Suprapubic skin (tissue), 4 donors: Measurements from ENCODE around the gene ZNF521. TPM values are rescaled to one million over a fixed set of nuclear protein-coding genes. Genes with fewer than 3 reads are reported as not detected.

Source experiments
- DNase-seq, 2 donors: peaks; one replicate each; pipeline ENCODE4 v3.0.0-alpha.2; 2019; ENCODE audit warnings: low spot score in 2 of 2
- H3K27ac ChIP-seq: fragments of 200-600 bp; sonication (generic); one replicate; pipeline ENCODE4 v1.5.1; 2019
- H3K27me3 ChIP-seq: fragments of 200-600 bp; sonication (generic); one replicate; pipeline ENCODE4 v1.5.1; 2019
- H3K36me3 ChIP-seq: fragments of 200-600 bp; sonication (generic); one replicate; pipeline ENCODE4 v1.5.1; 2019
- H3K4me1 ChIP-seq: fragments of 200-600 bp; sonication (generic); one replicate; pipeline ENCODE4 v1.5.1; 2019
- H3K4me3 ChIP-seq: fragments of 200-600 bp; sonication (generic); one replicate; pipeline ENCODE4 v1.5.1; 2019; ENCODE audit warnings: mild to moderate bottlenecking
- H3K9me3 ChIP-seq: fragments of 200-600 bp; sonication (generic); one replicate; pipeline ENCODE4 v1.5.1; 2019
- EP300 ChIP-seq: sonication (generic); formaldehyde crosslinking; IDR thresholded peaks from one replicate; pipeline ENCODE4 v1.6.1; 2017; ENCODE audit warnings: antibody characterized with exemption
- POLR2A ChIP-seq, 2 donors: fragments of 450-650 bp; IDR thresholded peaks; one replicate each; pipeline ENCODE4 v1.6.1; 2017; ENCODE audit warnings: antibody characterized with exemption in 2 of 2, mild to moderate bottlenecking in 2 of 2, moderate library complexity in 2 of 2
- POLR2AphosphoS5 ChIP-seq, 3 donors: sonication (generic); formaldehyde crosslinking; IDR thresholded peaks; one replicate each; pipeline ENCODE4 v1.6.1; 2017; ENCODE audit warnings: antibody characterized with exemption in 3 of 3
- whole genome bisulfite sequencing: methylation state at CpG from one replicate; pipeline ENCODE4 v1.1.5; 2018; 5-methylcytosine and 5-hydroxymethylcytosine counted together
- total RNA-seq, 4 donors: library from RNA; depleted of rRNA; stranded (reverse); fragments of >200 nt; gene quantifications; one replicate each; pipeline ENCODE4 v1.1.0, GENCODE V29; 2016
- TF ChIP-seq, protein P1 (sequence below), 2 donors: fragments of 200-600 bp in 1 of 2; fragments of 450-650 bp in 1 of 2; sonication (generic) in 1 of 2; IDR thresholded peaks; one replicate each; pipeline ENCODE4 v1.5.1; 2016 to 2019; ENCODE audit warnings: antibody characterized with exemption in 2 of 2, mild to moderate bottlenecking in 1 of 2, moderate library complexity in 1 of 2

The ZNF521 gene
- total RNA-seq, 4 donors from 2014 or later: 6.4 to 13.2 (median 10.1) TPM

DNA sequence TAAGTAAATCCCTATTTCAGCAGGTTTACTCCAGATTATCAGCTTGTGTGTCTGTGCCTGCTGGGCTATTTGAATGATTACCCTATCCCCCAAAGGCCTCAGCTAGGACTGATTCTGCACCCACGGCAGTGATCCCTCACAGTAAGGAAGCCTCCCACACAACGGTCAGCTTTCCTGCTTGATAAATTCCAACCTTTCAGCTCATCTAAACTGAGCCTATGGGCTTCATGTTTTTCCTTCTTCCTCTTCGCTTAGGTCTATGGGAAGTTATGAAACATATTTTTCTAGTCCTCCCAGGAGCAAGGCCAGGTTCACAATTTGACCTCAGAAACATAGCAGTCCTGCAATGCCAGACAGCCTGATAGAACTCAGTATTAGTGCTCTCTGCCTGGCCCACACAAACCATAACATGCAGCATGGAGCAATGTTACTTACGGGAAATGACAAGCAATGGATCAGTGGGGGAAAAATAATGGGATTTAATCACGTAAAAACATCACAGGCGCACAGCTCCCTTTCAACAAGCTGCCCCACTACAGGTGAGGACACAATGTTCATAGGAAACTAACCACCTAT lies 170.9 kb downstream of the ZNF521 start:
- H3K4me1 ChIP-seq: no peaks in the 10 kb centered on the region
- WGBS: 83% methylated on average over 6 of the region's 6 CpGs

DNA sequence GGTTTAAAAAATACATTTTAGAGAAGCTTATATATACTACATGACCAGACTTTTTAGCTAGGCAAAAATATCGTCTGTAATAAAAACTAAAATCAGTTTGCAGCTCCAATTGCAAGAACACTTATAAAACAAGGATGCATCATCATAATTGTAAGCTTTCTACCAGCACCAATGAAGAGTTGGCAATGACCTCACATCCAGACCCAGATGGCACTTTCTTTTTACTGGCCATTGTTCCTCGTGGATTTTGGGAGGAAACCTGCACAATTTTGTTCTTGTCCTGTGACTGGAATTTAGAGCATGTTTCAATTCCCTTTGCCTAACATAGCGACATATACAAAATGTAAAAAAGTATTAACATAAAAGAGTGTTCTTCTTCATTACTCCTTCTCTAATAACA lies 174.3 kb downstream of the ZNF521 start:
- Histone ChIP-seq H3K4me1 (no peaks in the 10 kb centered on the region), H3K4me3 (no peak overlapping the region), H3K27ac (no peak overlapping the region), H3K27me3 (no peaks in the 10 kb centered on the region), H3K9me3 (no peaks in the 10 kb centered on the region), H3K36me3 (no peaks in the 10 kb centered on the region)
- no peak for DNase-seq
- TF ChIP-seq POLR2A (IDR thresholded peaks at IDR 0.05) (no peak), POLR2AphosphoS5 (IDR thresholded peaks at IDR 0.05) (no peak), EP300 (no peak)
- TF ChIP-seq, protein P1, sequence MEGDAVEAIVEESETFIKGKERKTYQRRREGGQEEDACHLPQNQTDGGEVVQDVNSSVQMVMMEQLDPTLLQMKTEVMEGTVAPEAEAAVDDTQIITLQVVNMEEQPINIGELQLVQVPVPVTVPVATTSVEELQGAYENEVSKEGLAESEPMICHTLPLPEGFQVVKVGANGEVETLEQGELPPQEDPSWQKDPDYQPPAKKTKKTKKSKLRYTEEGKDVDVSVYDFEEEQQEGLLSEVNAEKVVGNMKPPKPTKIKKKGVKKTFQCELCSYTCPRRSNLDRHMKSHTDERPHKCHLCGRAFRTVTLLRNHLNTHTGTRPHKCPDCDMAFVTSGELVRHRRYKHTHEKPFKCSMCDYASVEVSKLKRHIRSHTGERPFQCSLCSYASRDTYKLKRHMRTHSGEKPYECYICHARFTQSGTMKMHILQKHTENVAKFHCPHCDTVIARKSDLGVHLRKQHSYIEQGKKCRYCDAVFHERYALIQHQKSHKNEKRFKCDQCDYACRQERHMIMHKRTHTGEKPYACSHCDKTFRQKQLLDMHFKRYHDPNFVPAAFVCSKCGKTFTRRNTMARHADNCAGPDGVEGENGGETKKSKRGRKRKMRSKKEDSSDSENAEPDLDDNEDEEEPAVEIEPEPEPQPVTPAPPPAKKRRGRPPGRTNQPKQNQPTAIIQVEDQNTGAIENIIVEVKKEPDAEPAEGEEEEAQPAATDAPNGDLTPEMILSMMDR (IDR thresholded peaks at IDR 0.05): no peak
- WGBS: 64% methylated on average over 3 of the region's 3 CpGs

More for the DNA sequence above, 170.9 kb downstream of the ZNF521 start:
- Histone ChIP-seq H3K36me3 (no peaks in the 10 kb centered on the region), H3K4me3 (no peak overlapping the region), H3K9me3 (no peaks in the 10 kb centered on the region), H3K27me3 (no peaks in the 10 kb centered on the region), H3K27ac (no peak overlapping the region)
- no peak for TF ChIP-seq POLR2A (IDR thresholded peaks at IDR 0.05)
- no peak for TF ChIP-seq POLR2AphosphoS5 (IDR thresholded peaks at IDR 0.05)
- TF ChIP-seq EP300: no peak
- TF ChIP-seq, protein P1 (IDR thresholded peaks at IDR 0.05): no peak
- no peak for DNase-seq

DNA sequence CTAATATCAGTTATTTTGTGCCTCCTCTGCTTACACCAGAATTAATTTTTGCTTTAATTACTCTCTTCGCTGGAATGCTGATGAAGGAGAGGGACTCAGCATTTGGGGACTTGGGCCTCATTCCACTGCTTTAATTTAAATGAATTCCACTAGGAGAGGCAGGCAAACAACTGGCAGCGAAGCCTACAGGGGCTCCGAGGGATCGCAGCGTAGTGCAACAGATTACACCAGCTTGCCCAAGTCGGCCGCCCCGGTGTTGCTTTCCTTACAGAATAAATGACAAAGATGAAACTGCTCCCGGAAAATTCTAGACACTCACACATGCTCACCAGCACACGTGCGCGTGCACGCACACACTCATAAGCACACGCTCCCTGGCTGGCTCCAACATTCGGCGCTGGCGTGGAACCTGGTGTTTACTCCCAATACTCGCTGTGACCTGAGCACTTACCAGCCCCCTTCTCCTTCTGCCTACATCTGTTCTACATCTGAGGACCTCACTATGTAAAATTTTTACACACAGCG lies 175.4 kb downstream of the ZNF521 start:
- Histone ChIP-seq H3K4me3 (no peak overlapping the region), H3K9me3 (no peaks in the 10 kb centered on the region), H3K4me1 (no peaks in the 10 kb centered on the region), H3K36me3 (no peaks in the 10 kb centered on the region), H3K27ac (no peak overlapping the region), H3K27me3 (no peaks in the 10 kb centered on the region)
- TF ChIP-seq EP300: no peak
- no peak for TF ChIP-seq POLR2AphosphoS5 (IDR thresholded peaks at IDR 0.05)
- TF ChIP-seq, protein P1 (IDR thresholded peaks at IDR 0.05): no peak
- TF ChIP-seq POLR2A (IDR thresholded peaks at IDR 0.05): no peak
- WGBS: 89% methylated on average over 19 of the region's 19 CpGs
- DNase-seq: no peak

DNA sequence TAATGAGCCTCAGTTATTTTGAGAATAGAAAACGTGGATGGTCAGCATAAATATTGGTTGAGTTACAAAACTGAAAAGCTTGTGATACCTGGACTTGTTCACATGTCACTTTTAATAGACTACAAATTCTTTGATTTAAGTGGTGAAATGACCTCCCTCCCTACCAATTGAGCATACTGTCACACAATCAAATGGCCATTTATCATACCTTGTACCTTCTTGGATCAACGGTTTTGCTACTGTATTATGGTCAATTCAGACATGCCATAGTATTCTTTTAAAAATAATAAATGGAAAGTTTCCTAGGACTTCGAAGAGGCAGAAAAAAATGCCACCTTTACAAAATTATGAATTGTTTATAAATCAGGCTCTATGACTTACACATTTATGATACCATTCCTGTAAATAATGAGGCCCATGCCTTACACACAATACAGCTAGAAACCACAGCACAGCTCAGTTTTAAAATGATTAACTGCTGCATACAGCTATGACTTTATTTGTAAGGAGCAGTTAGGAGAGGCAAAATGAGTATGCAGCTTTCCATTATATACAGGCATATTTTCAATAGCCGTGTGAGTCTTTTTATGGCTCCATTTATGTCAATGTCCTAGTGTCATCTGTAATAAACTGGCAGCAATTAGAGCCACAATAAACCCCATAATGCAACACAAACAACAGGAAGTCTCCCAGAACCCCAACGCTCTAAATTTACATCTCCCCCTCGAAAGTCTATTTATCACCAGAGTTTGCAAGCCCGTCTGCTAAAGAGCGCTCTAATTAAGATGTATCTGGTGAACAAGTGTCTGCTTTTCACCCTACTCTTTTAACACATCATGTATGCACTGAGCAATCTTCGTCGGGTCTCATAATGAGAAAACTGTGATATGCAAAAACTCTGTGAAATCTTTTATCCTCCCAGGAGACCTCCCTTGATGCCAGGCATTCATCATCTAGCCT lies 176.1 kb downstream of the ZNF521 start:
- WGBS: 86% methylated on average over 10 of the region's 10 CpGs
- Histone ChIP-seq H3K4me1 (no peaks in the 10 kb centered on the region), H3K27ac (no peak overlapping the region), H3K4me3 (no peak overlapping the region), H3K27me3 (no peaks in the 10 kb centered on the region), H3K36me3 (no peaks in the 10 kb centered on the region), H3K9me3 (no peaks in the 10 kb centered on the region)
- no peak for DNase-seq
- TF ChIP-seq, protein P1 (IDR thresholded peaks at IDR 0.05): no peak
- TF ChIP-seq POLR2AphosphoS5 (IDR thresholded peaks at IDR 0.05) (no peak), POLR2A (IDR thresholded peaks at IDR 0.05) (no peak), EP300 (no peak)

DNA sequence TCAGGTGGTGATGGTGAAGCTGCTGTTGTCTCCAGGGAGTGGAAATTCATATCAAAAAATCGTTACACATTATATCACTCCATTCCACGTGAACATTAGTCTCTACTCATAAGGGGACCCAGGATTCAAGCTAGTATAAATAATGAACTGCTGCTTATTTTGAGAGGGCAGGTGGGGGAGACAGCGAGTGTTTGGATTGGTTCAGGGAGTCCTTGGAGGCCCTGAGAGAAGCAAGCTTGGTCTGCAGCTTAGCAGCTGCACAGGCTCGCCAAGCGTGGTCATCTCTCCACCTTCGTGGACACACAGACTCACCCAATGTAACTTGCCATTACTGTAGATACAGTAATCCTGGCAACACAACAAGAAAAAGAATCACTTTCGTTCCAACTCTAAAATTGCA lies 177.6 kb downstream of the ZNF521 start:
- H3K4me1 ChIP-seq: no peaks in the 10 kb centered on the region
- no peak overlapping the region for H3K4me3 ChIP-seq
- no peak overlapping the region for H3K27ac ChIP-seq
- 83% methylated on average over 7 of the region's 7 CpGs for WGBS
- H3K27me3 ChIP-seq: no peaks in the 10 kb centered on the region
- TF ChIP-seq POLR2A (IDR thresholded peaks at IDR 0.05): no peak
- TF ChIP-seq, protein P1 (IDR thresholded peaks at IDR 0.05): no peak
- no peak for TF ChIP-seq EP300
- no peak for TF ChIP-seq POLR2AphosphoS5 (IDR thresholded peaks at IDR 0.05)
- DNase-seq: no peak
- H3K36me3 ChIP-seq: no peaks in the 10 kb centered on the region
- H3K9me3 ChIP-seq: no peaks in the 10 kb centered on the region
